ENCODE data around the gene EPHA4.

- TF ChIP-seq CTCF (IDR thresholded peaks at IDR 0.05) (no peak), TAF1 (IDR thresholded peaks at IDR 0.05; ENCODE audit: borderline replicate concordance, low read depth, low read length) (no peak), YY1 (IDR thresholded peaks at IDR 0.05; ENCODE audit: low read depth) (no peak), MAX (IDR thresholded peaks at IDR 0.05; ENCODE audit: low read depth) (no peak), USF2 (IDR thresholded peaks at IDR 0.05; ENCODE audit: borderline replicate concordance, low read depth, low read length) (no peak), IRF3 (IDR thresholded peaks at IDR 0.05; ENCODE audit: low read depth, low read length) (no peak), EP300 (IDR thresholded peaks at IDR 0.05; ENCODE audit: borderline replicate concordance in 1 of 2, low read depth in 1 of 2, low read length in 1 of 2) (no peak), NFIC (IDR thresholded peaks at IDR 0.05; ENCODE audit: borderline replicate concordance) (no peak)
Measured at GRCh38 chr2:221402072-221402471, 170.0 kb downstream of the EPHA4 start.
